Neutrophil (primary cell): ENCODE results near the gene LIM2.
"Not testable (repeated sequence)": the region's sequence is repeated elsewhere in the genome, so short reads cannot be mapped to it uniquely, and the experiment has no call there.

Experiments
- H3K27ac ChIP-seq: fragments of 200-600 bp; sonication (generic); 2 replicates; pipeline ENCODE4 v1.5.1; 2016; ENCODE audit warnings: mild to moderate bottlenecking, moderate library complexity
- H3K27me3 ChIP-seq: fragments of 200-600 bp; sonication (generic); 2 replicates; pipeline ENCODE4 v1.6.0; 2016; ENCODE audit warnings: mild to moderate bottlenecking
- H3K36me3 ChIP-seq: fragments of 200-600 bp; sonication (generic); 2 replicates; pipeline ENCODE4 v1.5.1; 2017
- H3K4me1 ChIP-seq, 2 experiments: fragments of 200-600 bp in 1 of 2; sonication (generic) in 1 of 2; 1 replicate in 1 of 2; 2 replicates in 1 of 2; pipeline versions ENCODE4 v1.5.1 to v1.6.1; 2013 to 2016; ENCODE audit warnings: low read depth in 1 of 2, low read length in 1 of 2, mild to moderate bottlenecking in 1 of 2, moderate library complexity in 1 of 2; ENCODE audit not compliant: control insufficient read depth in 1 of 2, insufficient read depth in 1 of 2
- H3K4me3 ChIP-seq, 2 experiments: fragments of 200-600 bp in 1 of 2; sonication (generic) in 1 of 2; 1 replicate in 1 of 2; 2 replicates in 1 of 2; pipeline ENCODE4 v1.5.1; 2013 to 2016; ENCODE audit warnings: low read depth in 1 of 2, low read length in 1 of 2, mild to moderate bottlenecking in 1 of 2, moderate library complexity in 1 of 2
- H3K9me3 ChIP-seq: fragments of 200-600 bp; sonication (generic); 2 replicates; pipeline ENCODE4 v1.5.1; 2016
- TF ChIP-seq, protein P1 (sequence below): fragments of 200-600 bp; sonication (generic); IDR thresholded peaks from 2 replicates; pipeline ENCODE4 v1.5.1; 2016; ENCODE audit warnings: antibody characterized with exemption

LIM2 gene

GRCh38 chr19:51402117-51402516, 14.3 kb upstream of the LIM2 start:
- H3K27me3 ChIP-seq = no peaks in the 10 kb centered on the region
- H3K27ac ChIP-seq = no peak overlapping the region
- H3K4me1 ChIP-seq = peaks cover 31 to 33% of the 10 kb centered on the region in 2 experiments
- H3K4me3 ChIP-seq = no peak overlapping the region
- no peaks in the 10 kb centered on the region for H3K36me3 ChIP-seq
- TF ChIP-seq, protein P1, sequence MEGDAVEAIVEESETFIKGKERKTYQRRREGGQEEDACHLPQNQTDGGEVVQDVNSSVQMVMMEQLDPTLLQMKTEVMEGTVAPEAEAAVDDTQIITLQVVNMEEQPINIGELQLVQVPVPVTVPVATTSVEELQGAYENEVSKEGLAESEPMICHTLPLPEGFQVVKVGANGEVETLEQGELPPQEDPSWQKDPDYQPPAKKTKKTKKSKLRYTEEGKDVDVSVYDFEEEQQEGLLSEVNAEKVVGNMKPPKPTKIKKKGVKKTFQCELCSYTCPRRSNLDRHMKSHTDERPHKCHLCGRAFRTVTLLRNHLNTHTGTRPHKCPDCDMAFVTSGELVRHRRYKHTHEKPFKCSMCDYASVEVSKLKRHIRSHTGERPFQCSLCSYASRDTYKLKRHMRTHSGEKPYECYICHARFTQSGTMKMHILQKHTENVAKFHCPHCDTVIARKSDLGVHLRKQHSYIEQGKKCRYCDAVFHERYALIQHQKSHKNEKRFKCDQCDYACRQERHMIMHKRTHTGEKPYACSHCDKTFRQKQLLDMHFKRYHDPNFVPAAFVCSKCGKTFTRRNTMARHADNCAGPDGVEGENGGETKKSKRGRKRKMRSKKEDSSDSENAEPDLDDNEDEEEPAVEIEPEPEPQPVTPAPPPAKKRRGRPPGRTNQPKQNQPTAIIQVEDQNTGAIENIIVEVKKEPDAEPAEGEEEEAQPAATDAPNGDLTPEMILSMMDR = no peak
- no peaks in the 10 kb centered on the region for H3K9me3 ChIP-seq

GRCh38 chr19:51399936-51400335, 12.2 kb upstream of the LIM2 start:
- Histone ChIP-seq H3K27ac (peak overlapping the region; percentile 50), H3K4me1 (peaks cover 29 to 33% of the 10 kb centered on the region in 2 experiments)
- H3K9me3 ChIP-seq, H3K27me3 ChIP-seq, H3K4me3 ChIP-seq, H3K36me3 ChIP-seq: not testable (repeated sequence)

DNA sequence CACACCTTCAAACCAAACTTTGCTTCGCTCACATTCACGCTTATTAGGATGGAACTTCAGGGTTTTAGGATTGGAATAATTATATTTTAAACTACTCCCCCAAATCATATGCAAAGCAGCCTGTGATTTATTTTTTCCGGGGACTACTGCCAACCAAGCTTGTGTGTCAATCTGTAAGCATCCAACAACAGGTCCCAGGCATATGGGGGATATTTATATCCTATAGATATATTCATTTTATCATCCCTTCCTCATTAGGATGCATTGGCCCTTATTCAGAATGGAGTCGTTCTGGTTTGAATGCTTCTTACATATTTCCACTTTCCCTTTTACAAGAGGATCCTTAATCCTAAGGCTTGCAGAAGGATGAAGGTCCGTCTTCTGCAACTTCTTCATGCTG, 11.5 kb upstream of the LIM2 start:
- H3K27me3 ChIP-seq = no peaks in the 10 kb centered on the region
- TF ChIP-seq, protein P1 = no peak
- H3K4me3 ChIP-seq = no peak overlapping the region
- H3K27ac ChIP-seq = no peak overlapping the region
- H3K9me3 ChIP-seq = no peaks in the 10 kb centered on the region
- no peaks in the 10 kb centered on the region for H3K36me3 ChIP-seq
- H3K4me1 ChIP-seq = peaks cover 35 to 39% of the 10 kb centered on the region in 2 experiments

- Histone ChIP-seq H3K27ac (peak overlapping the region; percentile 13), H3K4me3 (no peak overlapping the region)
- TF ChIP-seq, protein P1 = peak; percentile 65
These were observed 10.4 kb upstream of the LIM2 start for GRCh38 chr19:51398096-51398704.

GRCh38 chr19:51397453-51397852, 9.7 kb upstream of the LIM2 start:
- not testable (repeated sequence) for H3K9me3 ChIP-seq, H3K27me3 ChIP-seq, H3K4me3 ChIP-seq, H3K36me3 ChIP-seq, H3K27ac ChIP-seq
- peaks cover 43% of the 10 kb centered on the region in 2 experiments for H3K4me1 ChIP-seq

More at GRCh38 chr19:51398096-51398704, 10.4 kb upstream of the LIM2 start:
- H3K27me3 ChIP-seq = no peaks in the 10 kb centered on the region
- H3K36me3 ChIP-seq = no peaks in the 10 kb centered on the region
- peaks cover 42 to 43% of the 10 kb centered on the region in 2 experiments for H3K4me1 ChIP-seq
- no peaks in the 10 kb centered on the region for H3K9me3 ChIP-seq

- no peaks in the 10 kb centered on the region for H3K9me3 ChIP-seq
- TF ChIP-seq, protein P1 = no peak
- no peak overlapping the region for H3K4me3 ChIP-seq
- peaks cover 43% of the 10 kb centered on the region in 2 experiments for H3K4me1 ChIP-seq
- no peaks in the 10 kb centered on the region for H3K27me3 ChIP-seq
- H3K36me3 ChIP-seq = no peaks in the 10 kb centered on the region
- peak overlapping the region; percentile 87 for H3K27ac ChIP-seq
These were observed 8.4 kb upstream of the LIM2 start for GRCh38 chr19:51396175-51396574.
